IMR-90 (cell line): ENCODE measurements around the gene PPFIBP2. TPM values are rescaled to one million over a fixed set of nuclear protein-coding genes. Genes with fewer than 3 reads are reported as not detected.

Experiments used
- ATAC-seq: fragments of 200-7000 bp; cut with Tn5 transposase; 2 replicates; pipeline ENCODE4 v1.9.1; 2020; ENCODE audit warnings: low read depth, mild to moderate bottlenecking, moderate library complexity
- BruUV-seq: library from RNA; stranded (reverse); fragments of 400-500 nt; replicated peaks from 2 replicates; lab custom pipeline; 2021; lab: Mats Ljungman, UMichigan
- CTCF ChIA-PET: fragments of 300-600 bp; formaldehyde crosslinking; extraction: SDS; loops from one replicate; lab custom pipeline; 2021; ENCODE audit warnings: antibody characterized with exemption; lab: Yijun Ruan, JAX
- POLR2A ChIA-PET: fragments of 300-600 bp; sonication (Branson Sonifier 250); formaldehyde crosslinking; loops from one replicate; lab custom pipeline; 2022; ENCODE audit warnings: antibody characterized with exemption; ENCODE audit not compliant: unreplicated experiment; lab: Charles Lee
- DNase-seq: peaks from one replicate; pipeline ENCODE4 v3.0.0; 2013
- H2AFZ ChIP-seq: replicated peaks from 2 replicates; pipeline ENCODE3; 2013; ENCODE audit warnings: low read length, mild to moderate bottlenecking; ENCODE audit not compliant: poor library complexity
- H2AK5ac ChIP-seq: 2 replicates; pipeline ENCODE4 v1.6.1; 2013; ENCODE audit warnings: low read depth, low read length, inconsistent platforms
- H2AK9ac ChIP-seq: replicated peaks from 2 replicates; pipeline ENCODE3; 2013; ENCODE audit warnings: mild to moderate bottlenecking, low read depth, low read length, moderate library complexity; ENCODE audit not compliant: poor library complexity
- H2BK120ac ChIP-seq: 2 replicates; pipeline ENCODE4 v1.6.1; 2013; ENCODE audit warnings: low read depth, low read length, inconsistent platforms
- H2BK15ac ChIP-seq: 3 replicates; pipeline ENCODE4 v1.6.1; 2013; ENCODE audit warnings: low read depth, low read length, inconsistent platforms
- H2BK20ac ChIP-seq: 2 replicates; pipeline ENCODE4 v1.6.1; 2013; ENCODE audit warnings: low read depth, mild to moderate bottlenecking, inconsistent platforms, low read length, moderate library complexity
- H2BK5ac ChIP-seq: 2 replicates; pipeline ENCODE4 v1.6.1; 2013; ENCODE audit warnings: mild to moderate bottlenecking, low read depth, low read length, inconsistent platforms; ENCODE audit not compliant: poor library complexity, severe bottlenecking
- H3K14ac ChIP-seq: replicated peaks from 2 replicates; pipeline ENCODE4 v1.6.1; 2013; ENCODE audit warnings: low read depth, low read length, inconsistent platforms
- H3K18ac ChIP-seq: 2 replicates; pipeline ENCODE4 v1.6.1; 2013; ENCODE audit warnings: low read depth, low read length, control low read depth
- H3K23ac ChIP-seq: 2 replicates; pipeline ENCODE4 v1.6.1; 2013; ENCODE audit warnings: low read depth, low read length, inconsistent platforms
- H3K27ac ChIP-seq: 2 replicates; pipeline ENCODE4 v1.5.1; 2013; ENCODE audit warnings: mild to moderate bottlenecking, control low read depth, low read length; ENCODE audit not compliant: insufficient read depth
- H3K27me3 ChIP-seq: 2 replicates; pipeline ENCODE4 v1.6.1; 2013; ENCODE audit warnings: low read length; ENCODE audit not compliant: control insufficient read depth, insufficient read depth
- H3K36me3 ChIP-seq: 2 replicates; pipeline ENCODE4 v1.6.1; 2013; ENCODE audit warnings: low read length, mixed read lengths; ENCODE audit not compliant: control insufficient read depth, insufficient read depth
- H3K4ac ChIP-seq: 2 replicates; pipeline ENCODE4 v1.6.1; 2013; ENCODE audit warnings: low read depth, low read length, inconsistent platforms
- H3K4me1 ChIP-seq: 2 replicates; pipeline ENCODE4 v1.6.1; 2013; ENCODE audit warnings: low read length, mixed read lengths; ENCODE audit not compliant: control insufficient read depth, insufficient read depth
- H3K4me2 ChIP-seq: 2 replicates; pipeline ENCODE4 v1.6.1; 2013; ENCODE audit warnings: low read depth, mild to moderate bottlenecking, control low read depth, low read length, moderate library complexity
- H3K4me3 ChIP-seq: 2 replicates; pipeline ENCODE4 v1.5.1; 2013; ENCODE audit warnings: low read depth, mild to moderate bottlenecking, control low read depth, low read length, moderate library complexity; ENCODE audit not compliant: insufficient read depth
- H3K56ac ChIP-seq: 2 replicates; pipeline ENCODE4 v1.6.1; 2013; ENCODE audit warnings: low read length, inconsistent platforms; ENCODE audit not compliant: insufficient read depth; ENCODE audit errors: extremely low read depth
- H3K79me1 ChIP-seq, 2 experiments: 2 replicates each; pipeline ENCODE4 v1.6.1; 2013; ENCODE audit warnings: low read length in 2 of 2, inconsistent platforms in 1 of 2, low read depth in 1 of 2
- H3K9ac ChIP-seq: 2 replicates; pipeline ENCODE4 v1.6.1; 2013; ENCODE audit warnings: low read depth, low read length, control low read depth
- H3K9me1 ChIP-seq: 2 replicates; pipeline ENCODE4 v1.6.1; 2013; ENCODE audit warnings: low read length, inconsistent platforms; ENCODE audit not compliant: insufficient read depth
- H3K9me3 ChIP-seq: 2 replicates; pipeline ENCODE4 v1.6.1; 2013; ENCODE audit warnings: low read length; ENCODE audit not compliant: control insufficient read depth, insufficient read depth
- H4K20me1 ChIP-seq: 2 replicates; pipeline ENCODE4 v1.6.1; 2013; ENCODE audit warnings: low read length, inconsistent platforms; ENCODE audit not compliant: insufficient read depth
- H4K5ac ChIP-seq: 2 replicates; pipeline ENCODE4 v1.6.1; 2013; ENCODE audit warnings: mild to moderate bottlenecking, low read depth, low read length, control low read depth
- H4K8ac ChIP-seq, 2 experiments: 2 replicates each; pipeline ENCODE4 v1.6.1; 2013; ENCODE audit warnings: low read depth in 2 of 2, low read length in 2 of 2, control low read depth in 1 of 2, inconsistent platforms in 1 of 2
- H4K91ac ChIP-seq: 2 replicates; pipeline ENCODE4 v1.6.1; 2013; ENCODE audit warnings: low read depth, low read length, inconsistent platforms; ENCODE audit not compliant: insufficient read depth
- BHLHE40 ChIP-seq: fragments of 150-350 bp; IDR thresholded peaks from 2 replicates; pipeline ENCODE4 v1.6.1; 2016; ENCODE audit warnings: mild to moderate bottlenecking, low read depth, low read length
- MAZ ChIP-seq: IDR thresholded peaks from 2 replicates; pipeline ENCODE4 v1.6.1; 2012; ENCODE audit warnings: low read depth, mild to moderate bottlenecking, low read length, improper control_type of control experiment, moderate library complexity, borderline replicate concordance
- MXI1 ChIP-seq: IDR thresholded peaks from 2 replicates; pipeline ENCODE4 v1.6.1; 2012; ENCODE audit warnings: low read depth, mild to moderate bottlenecking, low read length, moderate library complexity, borderline replicate concordance
- NFE2L2 ChIP-seq: fragments of 150-350 bp; IDR thresholded peaks from 2 replicates; pipeline ENCODE4 v1.6.1; 2016; ENCODE audit warnings: low read depth, mild to moderate bottlenecking, low read length
- RFX5 ChIP-seq: IDR thresholded peaks from 2 replicates; pipeline ENCODE4 v1.8.0; 2012; ENCODE audit warnings: low read depth, mild to moderate bottlenecking, low read length, moderate library complexity
- WGBS, 2 experiments: methylation state at CpG; one replicate each; pipeline versions ENCODE4 v1.1.5 to v1.1.7; 2013; ENCODE audit warnings: missing lambda C conversion rate in 2 of 2; ENCODE audit not compliant: insufficient read length in 1 of 2; ENCODE audit errors: extremely low coverage in 2 of 2; 5-methylcytosine and 5-hydroxymethylcytosine counted together
- dilution Hi-C: fragments of 300-500 bp; cut with HindIII; formaldehyde crosslinking; loops from one replicate; pipeline ENCODE4 v1.14.3; 2018; ENCODE audit warnings: low sequenced_read_pairs; ENCODE audit not compliant: unreplicated experiment
- in situ Hi-C: fragments of 300-500 bp; cut with MboI; formaldehyde crosslinking; loops from 3 replicates; pipeline ENCODE4 v1.14.3; 2019; ENCODE audit warnings: low sequenced_read_pairs, inconsistent platforms, mixed read lengths
- intact Hi-C: fragments of 100-400 bp; cut with micrococcal nuclease; formaldehyde crosslinking; loops from 2 replicates; pipeline ENCODE4 v1.10.0; 2022
- polyA plus RNA-seq, 3 experiments: library from polyadenylated mRNA; depleted of rRNA; stranded (reverse); fragments of >200 nt; gene quantifications; 2 replicates each; pipeline ENCODE4 v1.2.3, GENCODE V29; 2012; ENCODE audit warnings: low replicate concordance in 1 of 3
- total RNA-seq: library from RNA; depleted of rRNA; stranded (reverse); fragments of >200 nt; gene quantifications from 2 replicates; pipeline ENCODE4 v1.2.3, GENCODE V29; 2012

Gene PPFIBP2
- total and polyA plus RNA-seq, 2 of the 4 experiments (the other 2 are of a cell fraction), result 6.0 to 11.8 TPM

GRCh38 chr11:7664867-7665266 is 151.1 kb downstream of the PPFIBP2 start:
- dilution Hi-C loops (no loop called here), intact Hi-C loops (loop anchor here (1.0 to 2.0 kb wide), 2 partner anchors 94 to 152 kb away; partner anchors contain the start of gene PPFIBP2), in situ Hi-C loops (no loop called here)
- Histone ChIP-seq H4K5ac (no peak overlapping the region), H2AK5ac (no peak overlapping the region), H3K79me1 (no peaks in the 10 kb centered on the region), H3K9ac (no peak overlapping the region), H3K27ac (no peak overlapping the region), H3K4me1 (no peaks in the 10 kb centered on the region), H3K18ac (no peak overlapping the region), H3K4me3 (no peak overlapping the region), H2AFZ (no peak overlapping the region), H3K23ac (no peak overlapping the region), H3K27me3 (no peaks in the 10 kb centered on the region), H2AK9ac (no peak overlapping the region), H3K14ac (no peak overlapping the region), H3K9me1 (no peaks in the 10 kb centered on the region), H3K4ac (no peak overlapping the region), H3K9me3 (no peaks in the 10 kb centered on the region), H3K56ac (no peak overlapping the region), H2BK15ac (no peak overlapping the region), H2BK20ac (no peak overlapping the region), H2BK120ac (no peak overlapping the region), H3K4me2 (no peak overlapping the region), H4K8ac (no peak overlapping the region), H4K91ac (no peak overlapping the region), H3K36me3 (no peaks in the 10 kb centered on the region), H2BK5ac (no peak overlapping the region), H4K20me1 (no peaks in the 10 kb centered on the region)
- BruUV-seq, result no TSS peak
- no peak for DNase-seq
- no peak for ATAC-seq
- ChIA-PET CTCF (interaction anchor here (1.0 kb wide), 1 partner anchor 94 kb away, joined by 4 read pairs; no protein-coding TSS in a partner anchor), POLR2A (no interaction called here)
- no peak for TF ChIP-seq RFX5
- TF ChIP-seq MXI1, result no peak
- no peak for TF ChIP-seq BHLHE40
- no peak for TF ChIP-seq NFE2L2
- no peak for TF ChIP-seq MAZ
- WGBS, 2 experiments, result 95% methylated on average over 4 of the region's 6 CpGs; no CpG with 5 or more reads in 1 of the 2 experiments
